Tibial nerve (tissue), 3 donors: ENCODE measurements around the gene IL11RA.

Source experiments
- CTCF ChIP-seq, 5 experiments: fragments of 200-600 bp in 3 of 5; fragments of 450-650 bp in 2 of 5; sonication (generic) in 3 of 5; IDR thresholded peaks; one replicate each; pipeline ENCODE4 v1.5.1; 2016 to 2019; ENCODE audit warnings: antibody characterized with exemption in 5 of 5, mild to moderate bottlenecking in 3 of 5, moderate library complexity in 2 of 5
- POLR2A ChIP-seq, 2 donors: fragments of 450-650 bp; IDR thresholded peaks; one replicate each; pipeline ENCODE4 v1.6.1; 2017; ENCODE audit warnings: antibody characterized with exemption in 2 of 2, mild to moderate bottlenecking in 2 of 2, moderate library complexity in 2 of 2

DNA sequence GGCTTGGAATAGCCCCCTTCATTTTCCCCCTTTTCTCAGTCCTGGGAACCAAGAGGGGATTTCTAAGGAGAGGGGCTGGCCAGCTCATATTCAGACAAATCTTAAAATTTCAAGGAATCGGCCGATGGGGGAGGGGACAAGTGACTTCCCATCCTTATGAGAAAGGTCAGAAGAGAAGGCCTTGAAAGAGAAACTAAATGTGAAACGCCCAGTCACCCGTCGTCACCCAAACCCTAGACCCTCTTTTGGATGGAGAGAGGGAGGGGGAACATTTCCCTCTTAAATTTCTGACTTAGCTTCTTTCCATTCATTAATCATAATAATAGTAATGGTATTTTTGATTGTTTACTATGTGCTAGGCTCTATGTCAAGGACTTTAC lies 39.9 kb downstream of the IL11RA start:
- no peak for TF ChIP-seq CTCF (IDR thresholded peaks at IDR 0.05)
- TF ChIP-seq POLR2A (IDR thresholded peaks at IDR 0.05): no peak
